Measurements from ENCODE around the gene SIGLECL1.

Gene SIGLECL1

GRCh38 chr19:51251468-51251820 lies 564 bp downstream of the SIGLECL1 start:
- TF ChIP-seq, protein P1, sequence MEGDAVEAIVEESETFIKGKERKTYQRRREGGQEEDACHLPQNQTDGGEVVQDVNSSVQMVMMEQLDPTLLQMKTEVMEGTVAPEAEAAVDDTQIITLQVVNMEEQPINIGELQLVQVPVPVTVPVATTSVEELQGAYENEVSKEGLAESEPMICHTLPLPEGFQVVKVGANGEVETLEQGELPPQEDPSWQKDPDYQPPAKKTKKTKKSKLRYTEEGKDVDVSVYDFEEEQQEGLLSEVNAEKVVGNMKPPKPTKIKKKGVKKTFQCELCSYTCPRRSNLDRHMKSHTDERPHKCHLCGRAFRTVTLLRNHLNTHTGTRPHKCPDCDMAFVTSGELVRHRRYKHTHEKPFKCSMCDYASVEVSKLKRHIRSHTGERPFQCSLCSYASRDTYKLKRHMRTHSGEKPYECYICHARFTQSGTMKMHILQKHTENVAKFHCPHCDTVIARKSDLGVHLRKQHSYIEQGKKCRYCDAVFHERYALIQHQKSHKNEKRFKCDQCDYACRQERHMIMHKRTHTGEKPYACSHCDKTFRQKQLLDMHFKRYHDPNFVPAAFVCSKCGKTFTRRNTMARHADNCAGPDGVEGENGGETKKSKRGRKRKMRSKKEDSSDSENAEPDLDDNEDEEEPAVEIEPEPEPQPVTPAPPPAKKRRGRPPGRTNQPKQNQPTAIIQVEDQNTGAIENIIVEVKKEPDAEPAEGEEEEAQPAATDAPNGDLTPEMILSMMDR (IDR thresholded peaks at IDR 0.05; ENCODE audit: low read depth, low read length, missing control alignments), result no peak
- DNase-seq (ENCODE audit: low read depth), result no peak
- no peak overlapping the region for H3K4me3 ChIP-seq (ENCODE audit: low read depth, low read length)
- in situ Hi-C loops (cut with HindIII; ENCODE audit: low sequenced_read_pairs), result no loop called here

DNA sequence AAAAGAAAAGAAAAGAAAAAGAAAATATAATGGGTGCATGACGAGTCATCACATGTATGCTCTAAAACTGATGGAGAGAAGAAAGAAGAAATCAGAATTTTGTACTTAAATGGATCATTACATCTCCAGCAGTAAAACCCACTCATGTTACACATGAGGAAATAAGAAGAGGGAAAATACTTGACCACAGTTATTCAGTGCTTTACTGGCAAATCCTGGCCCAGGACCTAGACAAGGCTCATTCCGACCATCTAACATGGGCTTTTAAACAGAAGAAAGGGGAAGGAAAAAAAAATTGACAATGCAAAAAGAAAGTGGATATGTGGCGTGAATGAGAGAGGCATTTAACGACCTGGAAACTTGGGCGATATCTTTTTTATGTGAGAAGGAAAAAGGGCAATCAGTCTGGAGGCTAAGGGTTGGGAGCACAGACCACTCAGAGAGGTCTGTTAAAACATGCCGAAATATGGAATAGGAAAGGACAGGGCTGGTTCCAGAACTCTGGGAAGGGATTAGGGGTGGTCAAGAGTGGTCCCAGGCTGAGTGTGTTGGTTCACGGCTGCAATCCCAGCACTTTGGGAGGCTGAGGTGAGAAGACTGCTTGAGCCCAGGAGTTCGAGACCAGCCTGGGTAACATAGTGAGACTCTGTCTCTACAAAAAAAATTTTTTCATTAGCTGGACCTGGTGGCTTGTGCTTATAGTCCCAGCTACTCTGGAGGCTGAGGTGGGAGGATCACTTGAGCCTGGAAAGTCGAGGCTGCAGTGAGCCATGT lies 1.6 kb downstream of the SIGLECL1 start:
- TF ChIP-seq, protein P1 (IDR thresholded peaks at IDR 0.05; ENCODE audit: low read depth, low read length, missing control alignments), result no peak
- DNase-seq (ENCODE audit: low read depth), result no peak
- in situ Hi-C loops (cut with HindIII; ENCODE audit: low sequenced_read_pairs), result no loop called here
- no peak overlapping the region for H3K4me3 ChIP-seq (ENCODE audit: low read depth, low read length)

GRCh38 chr19:51253088-51253806 lies 2.4 kb downstream of the SIGLECL1 start:
- in situ Hi-C loops (cut with HindIII; ENCODE audit: low sequenced_read_pairs), result no loop called here
- H3K4me3 ChIP-seq (ENCODE audit: low read depth, low read length), result no peak overlapping the region
- no peak for DNase-seq (ENCODE audit: low read depth)
- TF ChIP-seq, protein P1 (IDR thresholded peaks at IDR 0.05; ENCODE audit: low read depth, low read length, missing control alignments), result no peak

DNA sequence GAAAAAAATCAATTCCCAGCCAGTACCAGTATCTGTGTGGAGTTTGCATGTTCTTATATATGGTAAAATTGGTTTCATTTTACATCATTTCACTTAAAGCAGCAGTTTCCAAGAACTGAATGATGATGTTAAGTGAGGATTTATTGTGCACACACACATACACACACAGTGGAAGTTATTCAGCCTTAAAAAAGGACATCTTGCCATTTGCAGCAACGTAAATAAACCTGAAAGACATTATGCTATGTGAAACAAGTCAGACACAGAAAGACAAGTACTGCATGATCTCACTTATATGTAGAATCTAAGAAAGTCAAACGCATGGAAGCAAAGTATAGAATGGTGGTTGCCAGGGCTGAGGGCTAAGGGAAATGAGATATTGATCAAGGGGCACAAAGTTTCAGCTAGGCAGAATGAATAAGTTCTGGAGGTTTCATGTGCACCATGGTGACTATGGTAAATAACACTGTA lies 5.3 kb downstream of the SIGLECL1 start:
- in situ Hi-C loops (cut with HindIII; ENCODE audit: low sequenced_read_pairs), result no loop called here
- H3K4me3 ChIP-seq (ENCODE audit: low read depth, low read length), result no peak overlapping the region
- TF ChIP-seq, protein P1 (IDR thresholded peaks at IDR 0.05; ENCODE audit: low read depth, low read length, missing control alignments), result no peak
- DNase-seq (ENCODE audit: low read depth), result no peak

GRCh38 chr19:51257471-51257870 lies 6.6 kb downstream of the SIGLECL1 start:
- TF ChIP-seq, protein P1 (IDR thresholded peaks at IDR 0.05; ENCODE audit: low read depth, low read length, missing control alignments), result no peak
- in situ Hi-C loops (cut with HindIII; ENCODE audit: low sequenced_read_pairs), result no loop called here
- DNase-seq (ENCODE audit: low read depth), result no peak
- no peak overlapping the region for H3K4me3 ChIP-seq (ENCODE audit: low read depth, low read length)

- in situ Hi-C loops (cut with HindIII; ENCODE audit: low sequenced_read_pairs), result no loop called here
- no peak overlapping the region for H3K4me3 ChIP-seq (ENCODE audit: low read depth, low read length)
- no peak for DNase-seq (ENCODE audit: low read depth)
- TF ChIP-seq, protein P1 (IDR thresholded peaks at IDR 0.05; ENCODE audit: low read depth, low read length, missing control alignments), result no peak
Observed at GRCh38 chr19:51258165-51259160, 7.6 kb downstream of the SIGLECL1 start.

Data from astrocyte of the cerebellum (primary cell).